ENCODE results near the gene TRMT2A.
"Not testable (repeated sequence)": the region's sequence is repeated elsewhere in the genome, so short reads cannot be mapped to it uniquely, and the experiment has no call there.

TRMT2A gene

DNA sequence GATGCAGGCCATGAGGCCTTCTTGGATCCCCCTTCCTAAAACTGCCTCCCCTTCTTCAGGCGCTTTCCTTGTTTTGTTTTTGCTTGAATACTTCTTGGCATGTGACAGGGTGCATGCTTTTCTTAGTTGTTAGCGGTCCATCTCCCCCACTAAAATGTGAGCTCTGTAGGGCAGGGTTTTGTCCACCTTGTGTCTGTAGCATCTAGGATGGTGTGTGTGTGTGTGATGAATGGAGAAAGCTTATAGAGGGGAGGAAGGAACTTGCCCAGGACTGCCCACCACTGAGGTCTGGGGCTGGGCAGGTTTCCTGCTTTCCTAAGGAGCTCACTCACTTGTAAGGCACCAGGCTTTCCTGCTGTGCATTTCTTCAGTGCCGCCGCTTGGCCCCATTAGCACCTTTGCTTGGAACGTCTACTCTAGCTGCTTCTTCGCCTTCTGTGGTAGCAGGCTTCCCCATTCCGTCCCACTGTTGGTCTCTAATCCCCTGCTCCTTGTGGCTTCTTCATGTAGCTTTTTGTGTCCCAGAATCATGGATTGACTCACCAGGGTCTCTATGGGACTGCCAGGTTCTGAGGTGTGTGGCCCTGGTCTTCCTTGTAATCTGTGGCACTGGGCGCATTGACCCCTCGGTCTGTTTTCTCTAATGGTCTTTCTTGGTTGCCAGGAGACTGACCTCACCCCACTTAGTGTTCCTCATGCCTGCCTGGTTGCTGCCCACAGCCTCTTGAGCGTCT is 33.7 kb downstream of the TRMT2A start:
- H3K4me3 ChIP-seq (ENCODE audit: low read length) = no peak overlapping the region
- no peak overlapping the region for H3K27ac ChIP-seq (ENCODE audit: low read length)
- peaks cover 16% of the 10 kb centered on the region; the same call in 1 of the 2 replicates for H3K4me1 ChIP-seq (ENCODE audit: insufficient read depth, low read length)
- peak overlapping the region; percentile 59 for H3K9ac ChIP-seq (ENCODE audit: low read depth, low read length)
- H3K27me3 ChIP-seq (ENCODE audit: insufficient read depth, low read length) = no peaks in the 10 kb centered on the region
- H3K36me3 ChIP-seq (ENCODE audit: insufficient read depth, low read depth, low read length) = peaks cover 50% of the 10 kb centered on the region
- H3K9me3 ChIP-seq (ENCODE audit: insufficient read depth, low read depth, low read length) = no peaks in the 10 kb centered on the region

DNA sequence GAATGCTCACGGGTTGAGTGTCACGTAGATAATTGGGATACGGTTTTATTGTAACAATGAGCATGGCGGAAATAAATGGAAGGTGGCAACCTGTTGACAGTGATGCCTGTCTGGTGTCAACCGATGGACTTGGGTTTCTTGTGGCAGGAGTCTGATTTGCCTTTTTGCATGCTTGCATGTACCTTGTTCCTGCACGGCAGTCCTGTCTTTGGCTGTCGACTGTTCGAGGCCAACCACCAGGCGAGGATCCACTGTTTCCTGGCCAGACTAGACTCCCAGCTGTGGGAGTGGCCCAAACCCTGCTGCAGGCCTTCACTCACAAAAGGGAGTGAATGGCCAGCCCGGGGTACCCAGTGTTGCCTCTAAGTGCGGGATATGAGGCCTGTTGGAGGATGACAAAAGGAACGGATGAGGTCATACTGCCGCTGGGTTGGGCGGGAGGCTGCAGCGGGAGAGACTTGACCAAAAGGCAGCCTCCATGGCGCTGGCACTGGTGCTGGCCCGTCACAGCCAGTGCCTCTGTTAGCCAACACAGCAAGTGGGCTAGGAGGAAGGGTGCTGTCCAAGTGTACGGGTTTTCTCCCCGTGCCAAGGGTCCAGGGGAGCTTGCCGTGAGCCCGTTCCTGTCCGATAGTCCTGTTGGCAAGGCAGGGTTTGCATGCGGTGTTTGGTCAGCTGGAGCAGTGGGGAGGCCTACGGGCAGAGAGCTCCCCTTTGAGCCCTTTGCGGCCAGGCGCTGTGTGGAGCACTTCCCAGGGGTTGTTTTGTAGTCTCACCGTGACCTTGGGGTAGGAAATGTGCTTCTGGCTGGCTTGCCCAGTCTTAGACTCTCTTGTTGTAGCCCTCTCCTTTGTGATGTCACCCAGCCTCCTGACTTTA is 36.0 kb downstream of the TRMT2A start:
- peak overlapping the region; percentile 96 for H3K27ac ChIP-seq (ENCODE audit: low read length)
- H3K9me3 ChIP-seq (ENCODE audit: insufficient read depth, low read depth, low read length) = no peaks in the 10 kb centered on the region
- peaks cover 27% of the 10 kb centered on the region for H3K36me3 ChIP-seq (ENCODE audit: insufficient read depth, low read depth, low read length)
- H3K27me3 ChIP-seq (ENCODE audit: insufficient read depth, low read length) = no peaks in the 10 kb centered on the region
- H3K4me3 ChIP-seq (ENCODE audit: low read length) = peak overlapping the region; percentile 100
- peak overlapping the region; percentile 100 for H3K9ac ChIP-seq (ENCODE audit: low read depth, low read length)
- peaks cover 16% of the 10 kb centered on the region; the same call in 1 of the 2 replicates for H3K4me1 ChIP-seq (ENCODE audit: insufficient read depth, low read length)

DNA sequence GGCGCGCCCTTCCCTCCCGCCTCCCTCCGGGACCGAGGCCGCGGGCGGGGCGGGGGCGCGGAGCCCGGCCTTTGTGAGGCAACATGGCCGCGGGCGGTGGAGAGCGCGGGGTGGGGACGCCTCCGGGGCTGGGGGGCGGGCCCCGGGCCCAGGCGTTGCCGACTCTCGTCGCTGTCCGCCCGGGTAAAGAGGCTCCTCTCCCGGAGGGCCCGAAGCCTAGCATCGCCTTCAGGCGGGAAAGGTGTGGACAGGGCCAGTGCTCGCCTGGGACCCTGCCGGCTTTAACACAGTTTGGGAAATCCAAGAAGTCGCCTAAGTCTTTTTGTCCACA is 36.6 kb downstream of the TRMT2A start:
- Histone ChIP-seq H3K4me1 (ENCODE audit: insufficient read depth, low read length) (peaks cover 16% of the 10 kb centered on the region; the same call in 1 of the 2 replicates), H3K9ac (ENCODE audit: low read depth, low read length) (peak overlapping the region; percentile 100), H3K4me3 (ENCODE audit: low read length) (peak overlapping the region; percentile 100), H3K27me3 (ENCODE audit: insufficient read depth, low read length) (no peaks in the 10 kb centered on the region), H3K36me3 (ENCODE audit: insufficient read depth, low read depth, low read length) (peaks cover 21% of the 10 kb centered on the region), H3K9me3 (ENCODE audit: insufficient read depth, low read depth, low read length) (no peaks in the 10 kb centered on the region), H3K27ac (ENCODE audit: low read length) (peak overlapping the region; percentile 96)

GRCh38 chr22:20079745-20080444 is 37.1 kb downstream of the TRMT2A start, which contains the start of gene DGCR8:
DGCR8 (plus strand) TSS chr22:20080241; CDS start chr22:20085964, 5,723 bp downstream.
- Histone ChIP-seq H3K36me3 (ENCODE audit: insufficient read depth, low read depth, low read length) (peaks cover 17% of the 10 kb centered on the region; the same call in 1 of the 2 replicates), H3K4me1 (ENCODE audit: insufficient read depth, low read length) (peaks cover 16% of the 10 kb centered on the region; the same call in 1 of the 2 replicates), H3K27me3 (ENCODE audit: insufficient read depth, low read length) (no peaks in the 10 kb centered on the region), H3K9ac (ENCODE audit: low read depth, low read length) (peak within 1 kb of the TSS; percentile 100), H3K9me3 (ENCODE audit: insufficient read depth, low read depth, low read length) (no peaks in the 10 kb centered on the region), H3K4me3 (ENCODE audit: low read length) (peak within 1 kb of the TSS; percentile 100), H3K27ac (ENCODE audit: low read length) (peak within 1 kb of the TSS; percentile 96)

GRCh38 chr22:20076627-20077172 is 40.3 kb downstream of the TRMT2A start:
- H3K4me3 ChIP-seq (ENCODE audit: low read length) = no peak overlapping the region
- H3K27me3 ChIP-seq (ENCODE audit: insufficient read depth, low read length) = peaks cover 7% of the 10 kb centered on the region; the same call in 1 of the 2 replicates
- no peaks in the 10 kb centered on the region for H3K9me3 ChIP-seq (ENCODE audit: insufficient read depth, low read depth, low read length)
- no peak overlapping the region for H3K9ac ChIP-seq (ENCODE audit: low read depth, low read length)
- no peak overlapping the region for H3K27ac ChIP-seq (ENCODE audit: low read length)
- H3K36me3 ChIP-seq (ENCODE audit: insufficient read depth, low read depth, low read length) = peaks cover 6% of the 10 kb centered on the region; the same call in 1 of the 2 replicates
- H3K4me1 ChIP-seq (ENCODE audit: insufficient read depth, low read length) = peaks cover 4% of the 10 kb centered on the region; the same call in 1 of the 2 replicates

GRCh38 chr22:20071524-20071972 is 45.5 kb downstream of the TRMT2A start:
- Histone ChIP-seq H3K4me1 (ENCODE audit: insufficient read depth, low read length) (no peaks in the 10 kb centered on the region), H3K9me3 (ENCODE audit: insufficient read depth, low read depth, low read length) (no peaks in the 10 kb centered on the region), H3K27me3 (ENCODE audit: insufficient read depth, low read length) (peaks cover 22% of the 10 kb centered on the region), H3K36me3 (ENCODE audit: insufficient read depth, low read depth, low read length) (no peaks in the 10 kb centered on the region), H3K4me3 (ENCODE audit: low read length) (no peak overlapping the region), H3K9ac (ENCODE audit: low read depth, low read length) (no peak overlapping the region), H3K27ac (ENCODE audit: low read length) (no peak overlapping the region)

- no peak overlapping the region for H3K27ac ChIP-seq (ENCODE audit: low read length)
- H3K27me3 ChIP-seq (ENCODE audit: insufficient read depth, low read length) = peaks cover 22% of the 10 kb centered on the region
- H3K36me3 ChIP-seq (ENCODE audit: insufficient read depth, low read depth, low read length) = no peaks in the 10 kb centered on the region; the same call in 1 of the 2 replicates
- no peak overlapping the region for H3K9ac ChIP-seq (ENCODE audit: low read depth, low read length)
- H3K9me3 ChIP-seq (ENCODE audit: insufficient read depth, low read depth, low read length) = no peaks in the 10 kb centered on the region
- H3K4me1 ChIP-seq (ENCODE audit: insufficient read depth, low read length) = no peaks in the 10 kb centered on the region
- H3K4me3 ChIP-seq (ENCODE audit: low read length) = no peak overlapping the region
Observed at GRCh38 chr22:20069331-20070042, 47.5 kb downstream of the TRMT2A start.

DNA sequence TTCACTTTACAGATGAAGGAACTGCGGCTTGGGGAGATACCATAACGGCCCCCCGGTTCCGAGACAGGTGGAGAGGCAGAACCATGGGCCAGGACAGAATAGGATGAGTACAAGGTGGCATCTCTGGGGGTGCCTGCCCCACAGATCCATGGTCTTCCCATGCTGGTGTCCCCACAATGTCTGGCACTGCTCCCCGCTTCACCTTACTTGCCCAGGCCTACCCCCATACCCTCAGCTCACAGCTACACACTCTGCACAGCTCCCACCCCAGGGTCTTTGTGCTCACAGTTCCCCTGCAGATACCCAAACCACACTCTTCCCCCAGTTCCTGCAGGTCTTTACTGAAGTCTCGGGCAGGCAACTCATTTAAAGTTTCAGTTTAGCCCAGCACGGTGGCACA is 48.4 kb downstream of the TRMT2A start:
- no peaks in the 10 kb centered on the region for H3K4me1 ChIP-seq (ENCODE audit: insufficient read depth, low read length)
- no peak overlapping the region for H3K27ac ChIP-seq (ENCODE audit: low read length)
- H3K4me3 ChIP-seq (ENCODE audit: low read length) = no peak overlapping the region
- H3K36me3 ChIP-seq (ENCODE audit: insufficient read depth, low read depth, low read length) = no peaks in the 10 kb centered on the region; the same call in 1 of the 2 replicates
- H3K9ac ChIP-seq (ENCODE audit: low read depth, low read length) = no peak overlapping the region
- no peaks in the 10 kb centered on the region for H3K9me3 ChIP-seq (ENCODE audit: insufficient read depth, low read depth, low read length)
- H3K27me3 ChIP-seq (ENCODE audit: insufficient read depth, low read length) = peaks cover 22% of the 10 kb centered on the region

DNA sequence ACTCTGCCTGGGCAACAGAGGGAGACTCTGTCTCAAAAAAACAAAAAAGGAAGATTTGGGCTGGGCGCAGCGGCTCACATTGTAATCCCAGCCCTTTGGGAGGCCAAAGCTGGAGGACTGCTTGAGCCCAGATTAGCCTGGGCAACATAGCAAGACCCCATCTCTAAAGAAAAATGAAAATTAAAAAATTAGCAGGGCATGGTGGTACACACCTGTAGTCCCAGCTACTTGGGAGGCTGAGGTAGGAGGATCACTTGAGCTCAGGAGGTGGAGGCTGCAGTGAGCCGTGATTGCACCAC is 49.7 kb downstream of the TRMT2A start:
- H3K9me3 ChIP-seq (ENCODE audit: insufficient read depth, low read depth, low read length); H3K9ac ChIP-seq (ENCODE audit: low read depth, low read length); H3K4me1 ChIP-seq (ENCODE audit: insufficient read depth, low read length); H3K27ac ChIP-seq (ENCODE audit: low read length); H3K36me3 ChIP-seq (ENCODE audit: insufficient read depth, low read depth, low read length); H3K4me3 ChIP-seq (ENCODE audit: low read length): not testable (repeated sequence)
- peaks cover 21% of the 10 kb centered on the region for H3K27me3 ChIP-seq (ENCODE audit: insufficient read depth, low read length)

DNA sequence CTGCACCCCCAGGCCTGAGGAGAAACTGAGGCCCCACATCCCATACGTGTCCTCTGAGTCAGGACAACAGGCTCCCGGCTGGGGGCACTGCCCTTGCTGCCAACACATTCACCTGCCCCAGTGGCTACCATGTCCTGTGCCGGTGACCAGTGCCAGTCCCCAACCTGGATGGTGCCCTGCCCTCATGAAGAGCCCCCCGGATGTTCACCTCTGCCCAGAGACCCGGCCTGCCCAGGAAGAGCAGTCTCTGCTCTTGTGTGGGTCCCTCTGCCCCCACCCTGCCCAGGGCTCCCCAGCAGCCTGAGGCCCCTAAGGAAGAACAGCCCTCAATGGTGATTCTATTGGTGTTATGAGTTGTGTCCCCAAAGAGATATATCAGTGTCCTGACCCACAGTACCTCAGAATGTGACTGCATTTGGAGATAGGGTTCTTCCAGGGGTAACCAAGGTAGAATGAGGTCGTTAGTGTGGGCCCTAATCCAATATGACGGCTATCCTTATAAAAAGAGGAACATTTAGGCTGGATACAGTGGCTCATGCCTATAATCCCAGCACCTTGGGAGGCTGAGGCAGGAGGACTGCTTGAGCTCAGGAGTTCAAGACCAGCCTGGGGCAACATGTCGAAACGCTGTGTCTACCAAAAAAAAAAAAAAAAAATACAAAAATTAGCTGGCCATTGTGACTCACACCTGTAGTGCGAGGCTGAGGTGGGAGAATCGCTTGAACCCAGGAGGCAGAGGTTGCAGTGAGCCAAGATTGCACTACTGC is 50.2 kb downstream of the TRMT2A start:
- no peak overlapping the region for H3K9ac ChIP-seq (ENCODE audit: low read depth, low read length)
- H3K27ac ChIP-seq (ENCODE audit: low read length) = no peak overlapping the region
- no peak overlapping the region for H3K4me3 ChIP-seq (ENCODE audit: low read length)
- no peaks in the 10 kb centered on the region; the same call in 1 of the 2 replicates for H3K36me3 ChIP-seq (ENCODE audit: insufficient read depth, low read depth, low read length)
- H3K4me1 ChIP-seq (ENCODE audit: insufficient read depth, low read length) = no peaks in the 10 kb centered on the region
- H3K27me3 ChIP-seq (ENCODE audit: insufficient read depth, low read length) = peaks cover 16% of the 10 kb centered on the region
- H3K9me3 ChIP-seq (ENCODE audit: insufficient read depth, low read depth, low read length) = no peaks in the 10 kb centered on the region
